GM18873 (cell line): ENCODE data around the gene SPHKAP.
"Not testable (repeated sequence)": the region's sequence is repeated elsewhere in the genome, so short reads cannot be mapped to it uniquely, and the experiment has no call there.

Experiments
- ATAC-seq: cut with Tn5 transposase; IDR thresholded peaks from one replicate; pipeline ENCODE4 v1.9.1; 2021; ENCODE audit warnings: mild to moderate bottlenecking, moderate library complexity, moderate number of reproducible peaks; ENCODE audit not compliant: unreplicated experiment, low FRiP score

SPHKAP gene

GRCh38 chr2:228102949-228103348 lies 78.5 kb downstream of the SPHKAP start:
- ATAC-seq = no peak

- ATAC-seq = no peak
Measured at GRCh38 chr2:228094377-228094921, 87.0 kb downstream of the SPHKAP start.

DNA sequence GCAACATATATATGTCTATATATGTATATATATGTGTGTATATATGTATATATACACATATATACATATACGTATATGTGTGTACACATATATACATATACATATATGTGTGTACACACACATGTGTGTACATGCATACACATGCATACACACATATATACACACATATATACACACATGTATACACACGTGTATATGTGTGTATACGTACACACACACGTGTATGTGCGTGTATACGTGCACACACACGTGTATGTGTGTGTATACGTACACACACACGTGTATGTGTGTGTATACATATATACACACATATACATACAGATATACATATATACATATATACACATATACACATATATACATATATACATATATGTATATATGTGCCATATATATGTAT lies 89.4 kb downstream of the SPHKAP start:
- ATAC-seq = no peak

DNA sequence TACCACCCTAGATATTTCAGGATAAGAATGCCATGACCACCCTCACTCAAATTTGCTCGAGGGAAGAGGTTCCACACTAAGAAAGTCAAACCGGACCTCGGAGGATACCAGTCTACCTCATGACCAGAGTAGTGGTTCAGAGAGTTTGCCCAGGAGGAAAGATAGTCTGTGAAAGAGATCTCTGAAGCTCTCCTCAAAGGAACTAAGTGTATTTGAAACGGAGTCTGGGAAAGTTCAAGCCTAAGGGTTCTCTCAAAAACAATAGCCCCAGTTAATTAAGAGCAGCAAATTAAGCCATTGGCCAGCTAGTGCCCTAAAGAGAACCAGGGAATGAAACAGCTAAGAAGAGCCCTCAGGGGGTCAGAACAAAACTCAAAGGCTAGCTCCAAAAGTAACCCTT lies 94.9 kb downstream of the SPHKAP start:
- ATAC-seq = no peak

DNA sequence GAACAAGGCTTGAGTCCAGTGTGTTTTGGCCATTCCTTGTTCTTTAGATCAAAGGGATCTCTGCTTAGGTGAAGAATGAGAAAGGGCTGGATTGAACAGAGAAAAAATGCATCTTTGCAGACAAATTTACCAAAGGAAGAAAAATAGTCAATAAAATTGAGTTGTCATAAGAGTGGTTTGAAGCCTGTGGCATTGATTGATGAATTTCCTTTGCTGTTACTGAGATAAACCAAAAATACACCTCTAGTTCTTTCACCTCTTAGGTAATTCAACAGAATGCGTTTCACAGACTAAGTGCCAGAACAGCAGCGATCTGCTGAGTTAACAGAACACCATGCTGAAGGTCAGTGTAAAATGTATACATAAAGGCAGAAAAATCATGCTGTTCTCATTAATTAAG lies 96.8 kb downstream of the SPHKAP start:
- ATAC-seq = no peak

DNA sequence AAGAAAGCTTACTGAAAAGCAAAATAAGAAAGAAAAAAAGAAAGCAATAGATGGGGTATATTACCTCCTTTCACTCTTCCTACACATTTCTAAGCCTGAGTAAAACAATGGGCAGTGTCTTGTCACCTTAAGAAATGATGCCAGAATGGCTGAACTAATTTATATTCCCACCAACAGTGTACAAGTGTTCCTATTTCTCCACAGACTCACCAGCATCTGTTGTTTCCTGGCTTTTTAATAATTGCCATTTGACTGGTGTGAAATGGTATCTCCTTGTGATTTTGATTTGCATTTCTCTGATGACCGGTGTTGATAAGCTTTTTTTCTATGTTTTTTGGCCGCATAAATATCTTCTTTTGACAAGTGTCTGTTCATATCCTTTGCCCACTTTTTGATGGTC lies 98.4 kb downstream of the SPHKAP start:
- no peak for ATAC-seq

- ATAC-seq = no peak
Measured at GRCh38 chr2:228082571-228082970, 98.9 kb downstream of the SPHKAP start.

DNA sequence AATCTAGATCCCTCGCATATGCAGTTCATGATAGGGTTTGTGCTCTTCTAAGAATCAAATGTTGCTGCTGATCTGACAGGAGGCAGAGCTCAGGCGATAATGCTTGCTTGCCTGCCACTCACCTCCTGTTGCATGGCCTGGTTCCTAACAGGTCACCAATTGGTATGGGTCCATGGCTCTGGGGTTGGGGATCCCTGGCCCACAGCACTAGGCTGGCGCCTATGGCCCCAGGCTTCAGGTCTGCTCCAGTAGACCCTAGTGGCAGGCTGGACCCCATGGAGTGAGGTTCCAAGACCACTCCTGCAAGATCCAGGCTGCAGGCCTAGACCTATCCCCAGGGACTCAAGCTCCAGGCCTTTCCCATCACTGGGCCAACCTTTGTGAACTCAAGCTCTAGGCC lies 102.3 kb downstream of the SPHKAP start:
- ATAC-seq = no peak

- ATAC-seq = not testable (repeated sequence)
Measured at GRCh38 chr2:228076695-228077094, 104.8 kb downstream of the SPHKAP start.

DNA sequence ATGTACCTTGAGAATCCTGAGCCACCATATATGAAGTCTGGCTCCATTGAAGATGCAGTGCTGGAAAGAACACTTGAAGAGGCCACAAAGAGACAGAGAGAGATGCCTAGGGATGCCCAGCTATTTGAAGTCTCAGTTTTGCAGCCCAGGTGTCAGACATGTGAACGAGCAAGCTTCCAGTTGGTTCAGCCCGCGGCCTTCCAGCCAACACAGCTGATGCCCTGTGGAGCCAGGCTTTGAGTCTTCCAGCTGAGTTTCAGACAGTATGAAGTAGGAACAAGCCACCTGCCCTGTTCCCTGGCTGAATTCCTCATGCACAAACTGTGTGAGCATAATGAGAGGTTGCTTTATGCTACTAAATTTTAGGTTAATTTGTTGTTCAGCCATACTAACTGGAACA lies 108.8 kb downstream of the SPHKAP start:
- no peak for ATAC-seq

DNA sequence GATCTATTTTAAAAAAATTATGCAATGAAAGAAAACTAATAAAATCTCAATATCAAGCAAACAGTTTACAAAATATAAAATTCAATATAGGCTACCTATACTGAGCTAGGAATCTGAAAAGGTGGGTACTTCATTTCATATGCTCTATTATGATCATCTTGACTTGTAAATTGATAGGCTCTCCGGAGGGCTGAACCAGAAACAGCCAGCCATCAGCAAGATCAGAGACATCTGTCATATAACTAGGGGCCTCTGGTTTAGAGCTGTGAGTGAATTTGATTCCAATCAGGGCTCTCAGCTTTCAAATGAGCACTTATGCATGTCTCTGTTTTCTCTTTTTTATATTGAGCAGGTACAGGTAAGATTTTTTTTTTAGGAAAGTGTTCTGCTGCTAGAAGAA lies 114.2 kb downstream of the SPHKAP start:
- no peak for ATAC-seq

DNA sequence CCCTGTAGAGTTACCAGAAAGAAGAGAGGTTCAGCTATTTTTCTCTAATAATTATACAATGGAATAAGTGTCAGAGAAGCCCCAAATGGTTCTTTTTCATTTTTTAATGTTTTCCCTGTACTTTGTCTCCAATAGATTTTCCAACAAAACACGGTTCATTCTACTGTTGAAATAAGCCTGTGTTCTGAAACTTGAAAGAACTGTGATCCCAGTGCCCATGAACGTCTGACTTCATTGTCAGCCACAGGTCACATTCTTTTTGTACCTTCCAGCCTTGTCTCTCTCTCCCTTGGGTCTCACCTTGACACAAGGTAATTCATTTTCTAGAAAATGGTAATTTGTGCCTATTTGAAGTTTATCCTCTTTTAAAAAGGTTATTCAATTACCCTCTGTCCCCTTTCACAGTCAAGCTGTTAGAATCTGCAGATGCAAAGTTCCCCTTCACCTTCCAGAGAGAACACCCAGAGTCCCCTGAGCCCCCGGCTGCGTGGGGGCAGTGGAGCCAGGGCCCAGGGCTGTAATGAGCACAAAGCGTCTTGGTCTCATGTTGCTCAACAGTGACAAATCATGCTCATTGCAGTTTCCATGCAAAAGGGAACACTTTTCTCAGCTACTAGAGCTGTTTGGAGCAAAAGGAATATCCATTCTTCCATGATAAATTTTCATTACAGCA lies 115.2 kb downstream of the SPHKAP start:
- no peak for ATAC-seq

DNA sequence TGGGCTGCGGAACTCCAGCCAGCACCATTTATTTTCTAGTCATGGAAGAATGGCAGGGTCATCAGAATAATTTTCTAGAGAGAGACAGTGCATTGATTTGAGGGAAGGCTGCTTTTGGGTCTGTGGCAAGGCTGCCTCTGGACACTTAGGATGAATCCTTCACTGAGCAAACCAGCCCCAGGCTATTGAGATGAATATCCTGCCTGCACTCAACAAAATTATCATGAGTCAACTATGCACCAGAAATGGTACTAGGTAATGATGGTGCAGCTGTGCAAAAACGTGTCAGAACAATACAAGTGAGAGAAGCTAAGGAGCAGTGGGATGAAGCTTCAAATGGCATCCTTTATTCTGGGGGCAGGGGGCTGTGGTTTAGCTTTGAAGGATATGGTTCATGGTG lies 115.8 kb downstream of the SPHKAP start:
- no peak for ATAC-seq

DNA sequence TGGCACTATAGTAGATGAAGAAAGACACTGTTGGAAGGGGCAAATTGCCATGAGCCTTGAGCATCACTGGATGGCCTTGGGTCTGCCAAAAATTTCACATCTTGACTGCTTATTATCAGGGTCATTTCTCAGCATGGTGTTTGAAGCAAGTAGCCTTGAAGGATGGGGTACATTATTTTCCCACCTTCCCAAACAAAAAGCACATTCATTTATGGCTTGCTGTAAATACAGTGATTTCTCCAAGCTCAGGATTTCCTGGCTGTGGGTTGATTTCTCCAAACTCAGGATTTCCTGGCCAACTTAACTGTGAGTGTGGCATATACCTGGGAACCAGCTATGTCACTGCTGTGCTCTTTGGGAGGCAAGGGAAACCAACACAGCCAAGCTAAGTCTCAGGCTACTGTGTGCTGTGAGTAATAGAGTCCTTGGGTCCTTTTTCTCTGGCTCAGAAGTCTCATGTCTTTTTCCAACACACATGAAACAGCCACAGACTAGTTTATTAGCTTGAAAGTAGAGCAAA lies 116.6 kb downstream of the SPHKAP start:
- no peak for ATAC-seq

GRCh38 chr2:228064024-228064423 lies 117.5 kb downstream of the SPHKAP start:
- no peak for ATAC-seq

- no peak for ATAC-seq
Measured at GRCh38 chr2:228063558-228063957, 117.9 kb downstream of the SPHKAP start.

DNA sequence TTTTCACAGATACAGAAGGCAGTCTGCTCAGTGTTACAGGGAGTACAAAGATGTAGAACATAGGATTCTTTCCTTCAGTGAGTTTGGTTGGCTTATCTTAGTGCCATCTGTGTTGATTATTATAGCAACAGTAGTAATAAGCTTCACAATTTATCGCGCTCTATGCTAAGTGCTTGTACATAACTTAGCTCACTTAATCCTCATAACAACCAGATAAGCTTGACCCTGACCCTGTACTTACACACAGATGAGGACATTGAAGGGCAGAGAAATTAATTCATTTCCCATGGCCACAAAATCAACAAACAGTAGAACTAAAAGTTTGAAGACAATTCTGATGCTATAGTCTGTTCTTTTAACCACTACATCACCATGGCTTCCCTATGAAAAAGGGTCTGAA lies 121.8 kb downstream of the SPHKAP start:
- no peak for ATAC-seq

GRCh38 chr2:228056293-228057097 lies 125.0 kb downstream of the SPHKAP start:
- ATAC-seq = no peak

DNA sequence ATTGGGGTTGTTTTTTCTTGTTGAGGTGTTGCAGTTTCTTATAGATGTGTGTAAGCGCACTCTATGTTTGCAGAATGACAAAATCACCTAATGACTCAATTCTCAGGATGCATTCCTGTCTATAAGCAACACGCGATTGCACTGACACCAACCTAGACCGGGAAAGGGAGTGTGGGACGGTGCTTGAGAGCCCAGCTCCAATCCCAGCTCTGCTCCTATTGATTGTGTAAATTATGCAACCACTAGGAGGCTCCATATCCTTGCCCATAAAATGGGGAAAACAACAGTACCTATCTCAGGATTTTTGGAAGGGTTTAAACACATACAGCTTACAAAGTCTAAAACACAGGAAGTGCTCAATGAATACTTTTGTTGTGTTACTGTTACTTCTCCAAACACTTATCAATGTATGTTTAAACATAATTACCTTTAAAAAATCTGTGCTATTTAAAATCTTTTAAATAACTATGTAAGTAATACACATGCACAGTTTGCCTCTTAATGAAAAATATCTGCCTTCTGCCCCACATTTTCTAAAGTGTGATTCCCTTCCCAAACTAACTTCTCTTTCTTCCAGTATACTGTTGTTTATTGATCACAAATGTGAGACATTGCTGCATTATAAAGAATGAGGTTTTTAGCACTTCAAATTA lies 132.5 kb downstream of the SPHKAP start:
- ATAC-seq = no peak

- no peak for ATAC-seq
Measured at GRCh38 chr2:228040995-228041394, 140.5 kb downstream of the SPHKAP start.
